Measurements from ENCODE around the gene STX8.

- TF ChIP-seq JUND (IDR thresholded peaks at IDR 0.05): no peak
- TF ChIP-seq POLR2A (IDR thresholded peaks at IDR 0.05; ENCODE audit: borderline replicate concordance, extremely low read depth, insufficient read depth, insufficient read length): no peak
These were observed 119.3 kb downstream of the STX8 start for GRCh38 chr17:9456330-9456729.
